Ovary (tissue), 3 donors: ENCODE measurements around the gene SYT17.

Source experiments
- CTCF ChIP-seq, 3 donors: fragments of 450-650 bp in 2 of 3; fragments of 200-600 bp in 1 of 3; IDR thresholded peaks; one replicate each; pipeline versions ENCODE4 v1.5.1 to v1.8.0; 2016 to 2022; ENCODE audit warnings: antibody characterized with exemption in 3 of 3, mild to moderate bottlenecking in 1 of 3
- EP300 ChIP-seq: sonication (generic); formaldehyde crosslinking; IDR thresholded peaks from one replicate; pipeline ENCODE4 v1.6.1; 2017; ENCODE audit warnings: antibody characterized with exemption
- POLR2A ChIP-seq: fragments of 450-650 bp; IDR thresholded peaks from one replicate; pipeline ENCODE4 v1.6.1; 2017; ENCODE audit warnings: antibody characterized with exemption, mild to moderate bottlenecking, moderate library complexity
- donor health status: DM: no; HTN: no; CAD: no.

- TF ChIP-seq CTCF (IDR thresholded peaks at IDR 0.05) (no peak), POLR2A (no peak), EP300 (no peak)
Measured at GRCh38 chr16:19180741-19181140, 12.7 kb downstream of the SYT17 start.
